Tongue (tissue), 2 donors: ENCODE results near the gene PPP2R2B. TPM values are rescaled to one million over a fixed set of nuclear protein-coding genes. Genes with fewer than 3 reads are reported as not detected.

Experiments
- DNase-seq: peaks from one replicate; pipeline ENCODE4 v3.0.0-alpha.2; 2015
- total RNA-seq: library from RNA; depleted of rRNA; stranded (reverse); fragments of >200 nt; gene quantifications from one replicate; pipeline ENCODE4 v1.2.3, GENCODE V29; 2014

The PPP2R2B gene
- total RNA-seq, 1 donor from 2014 or later = 5.1 TPM

DNA sequence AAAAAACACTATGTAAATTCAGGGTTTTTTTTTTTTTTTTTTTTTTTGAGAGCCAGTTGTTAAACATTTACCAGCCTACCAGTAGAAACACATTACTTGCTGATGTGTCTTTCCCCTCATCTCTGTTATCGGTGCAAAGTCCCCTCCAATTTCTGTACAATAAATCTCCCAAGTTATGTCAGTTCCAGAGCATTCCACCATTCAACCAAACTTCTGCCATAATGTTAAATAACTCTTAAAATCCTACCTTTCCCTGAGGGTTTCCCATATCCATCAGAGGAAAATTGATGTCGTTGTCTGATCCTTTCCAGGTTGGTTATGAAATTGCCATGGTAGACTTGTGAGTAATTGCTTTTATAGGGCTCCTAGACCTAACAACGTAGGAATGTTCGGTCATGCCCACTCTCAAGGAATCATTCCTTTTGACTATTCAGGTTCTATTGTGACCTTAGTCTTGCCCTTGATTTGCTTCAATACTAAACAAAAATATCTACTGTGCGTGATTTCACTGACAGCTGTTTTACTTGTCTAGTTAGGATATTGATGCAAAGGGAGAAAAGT is 5.6 kb upstream of the PPP2R2B start:
- no peak for DNase-seq

DNA sequence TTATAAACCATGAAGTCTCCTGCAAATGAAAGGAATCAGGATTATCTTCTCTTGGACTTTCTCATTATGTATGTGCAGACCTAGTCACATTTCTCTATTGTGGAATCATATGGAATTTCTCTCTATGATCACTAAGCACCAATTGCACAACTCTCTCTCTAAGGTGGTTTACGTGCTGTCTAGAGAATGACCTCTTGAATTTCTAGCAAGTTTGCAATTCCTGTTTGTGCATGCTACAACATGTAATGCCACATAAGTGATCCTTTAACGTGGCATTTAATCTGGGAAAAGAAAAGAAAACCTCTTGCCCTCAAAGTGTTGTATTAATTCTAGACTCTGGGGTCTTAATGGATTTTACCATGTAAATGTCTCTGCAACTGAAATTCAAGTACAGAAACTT is 5.0 kb upstream of the PPP2R2B start:
- DNase-seq = no peak

DNA sequence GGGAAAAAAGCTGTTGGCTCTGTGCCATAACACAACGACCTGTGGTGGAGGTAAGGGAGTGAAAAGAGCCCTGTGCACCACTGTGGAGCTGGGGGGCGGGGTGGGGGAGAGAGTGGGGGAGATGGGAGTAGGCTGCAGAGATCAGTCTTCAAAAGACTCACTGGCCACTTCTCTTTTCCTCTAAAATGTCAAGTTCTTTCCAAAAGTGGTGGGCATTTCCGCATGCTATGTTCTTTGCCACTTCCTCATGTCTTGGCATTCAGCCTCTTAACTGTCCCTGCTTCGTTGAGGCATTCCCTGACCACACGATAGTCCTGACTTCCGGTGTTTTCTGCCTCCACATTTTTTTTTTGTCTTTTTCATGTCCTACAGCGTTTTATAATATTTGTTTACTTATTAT is 2.4 kb upstream of the PPP2R2B start:
- no peak for DNase-seq

DNA sequence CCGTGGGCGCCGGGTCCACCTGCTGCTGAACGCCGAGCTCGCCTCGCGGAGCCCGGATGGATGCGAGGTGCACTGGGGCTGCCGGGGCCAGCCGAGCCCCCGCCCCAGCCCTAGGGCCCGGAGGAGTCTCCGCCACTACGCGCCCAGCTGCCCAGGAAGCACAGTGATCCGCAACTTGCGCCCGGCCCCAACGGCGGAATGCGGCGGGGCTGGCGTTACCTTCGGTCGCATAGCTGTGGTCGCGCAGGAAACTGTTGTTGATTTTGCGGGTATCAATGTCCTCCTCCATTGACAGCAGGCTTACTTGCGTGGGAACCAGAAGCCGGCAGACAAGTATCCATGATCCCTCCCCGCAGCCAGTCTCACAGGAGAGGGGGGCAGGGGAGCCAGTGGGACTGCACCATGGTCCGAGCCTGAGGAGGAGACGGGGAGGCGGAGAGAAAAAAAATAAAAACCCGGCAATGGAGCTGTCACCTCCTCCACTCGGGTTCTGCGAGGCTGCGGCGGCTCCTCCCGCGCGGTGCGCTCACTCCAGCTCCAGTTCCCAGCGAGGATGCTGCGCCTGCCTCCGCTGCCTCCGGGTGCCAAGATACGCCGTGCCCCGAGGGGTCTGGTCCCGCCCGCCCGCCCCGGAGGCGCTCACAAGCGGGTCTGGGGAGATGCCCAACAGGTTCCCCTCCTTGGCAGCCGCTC is 628 bp downstream of the PPP2R2B start:
- DNase-seq = peak; percentile 27

DNA sequence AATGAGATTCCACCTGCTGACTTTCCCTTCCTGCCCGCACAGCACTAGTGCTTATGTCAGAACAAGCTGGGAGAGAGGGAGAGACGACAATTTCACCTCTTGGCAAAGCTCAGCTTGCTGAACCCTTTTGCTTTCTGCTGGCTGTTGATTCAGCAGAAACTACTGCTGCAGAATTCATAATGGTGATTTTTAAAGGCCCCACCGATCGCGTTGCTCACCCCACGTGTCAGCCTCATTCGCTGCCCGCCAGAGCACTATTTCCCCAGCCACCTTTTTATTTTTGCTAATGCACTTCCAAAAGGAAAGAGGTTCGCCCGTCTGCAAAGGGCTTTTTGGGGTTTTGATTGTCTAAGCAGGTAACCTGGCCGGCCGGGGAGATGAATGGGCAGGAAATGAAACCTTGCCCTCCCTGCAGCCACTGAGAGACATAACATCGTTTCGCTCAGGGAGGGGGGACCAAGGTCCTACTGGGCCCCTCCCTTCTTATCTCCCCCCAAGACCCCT is 1.3 kb downstream of the PPP2R2B start:
- DNase-seq = no peak

DNA sequence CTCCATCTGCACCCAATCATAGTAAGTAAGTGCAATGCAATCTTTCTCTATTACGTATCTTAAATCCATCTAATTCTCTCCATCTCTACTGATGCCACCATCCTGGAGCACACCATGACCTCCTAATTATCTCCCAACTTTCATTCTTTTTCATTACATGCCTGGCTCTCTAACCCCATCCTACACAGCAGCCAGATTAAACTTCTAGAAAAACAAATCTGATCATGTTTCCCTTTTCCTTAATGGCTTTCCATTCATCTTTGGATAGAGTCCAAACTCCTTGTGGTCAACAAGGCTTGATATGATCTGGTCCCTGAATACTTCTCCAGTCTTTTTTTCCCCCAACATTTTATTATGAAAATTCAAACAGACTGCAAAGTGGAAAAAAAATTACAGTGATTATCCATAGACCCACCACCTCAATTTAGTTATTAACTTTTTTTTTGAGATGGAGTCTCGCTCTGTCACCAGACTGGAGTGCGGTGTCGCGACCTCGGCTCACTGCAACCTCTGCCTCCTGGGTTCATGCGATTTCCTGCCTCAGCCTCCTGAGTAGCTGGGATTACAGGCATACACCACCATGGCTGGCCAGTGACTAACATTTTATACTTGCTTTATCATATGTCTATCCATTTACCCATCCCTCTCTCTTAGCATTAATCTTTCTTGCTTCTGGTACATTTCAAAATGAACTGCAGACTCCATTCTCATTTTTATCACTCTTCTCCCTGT is 5.2 kb downstream of the PPP2R2B start:
- DNase-seq = no peak

DNA sequence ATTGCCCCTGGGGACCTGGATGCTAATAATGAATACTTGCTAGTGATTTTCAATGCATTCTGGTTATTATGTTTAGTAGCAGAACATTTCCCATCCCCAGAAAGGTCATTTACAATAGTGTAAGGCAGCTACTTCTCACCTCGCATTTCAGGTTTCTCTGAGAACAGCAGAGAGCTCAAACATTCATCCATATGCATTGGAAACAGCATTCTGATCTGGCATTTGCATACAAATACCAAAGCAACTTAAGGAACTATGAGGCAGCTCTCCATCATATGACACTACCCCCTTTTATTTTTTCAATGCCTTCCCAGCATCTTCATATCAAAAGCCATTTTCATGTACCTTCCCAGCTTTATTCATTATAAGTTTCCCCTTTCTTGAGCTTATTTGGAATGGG is 6.4 kb downstream of the PPP2R2B start:
- DNase-seq = no peak

DNA sequence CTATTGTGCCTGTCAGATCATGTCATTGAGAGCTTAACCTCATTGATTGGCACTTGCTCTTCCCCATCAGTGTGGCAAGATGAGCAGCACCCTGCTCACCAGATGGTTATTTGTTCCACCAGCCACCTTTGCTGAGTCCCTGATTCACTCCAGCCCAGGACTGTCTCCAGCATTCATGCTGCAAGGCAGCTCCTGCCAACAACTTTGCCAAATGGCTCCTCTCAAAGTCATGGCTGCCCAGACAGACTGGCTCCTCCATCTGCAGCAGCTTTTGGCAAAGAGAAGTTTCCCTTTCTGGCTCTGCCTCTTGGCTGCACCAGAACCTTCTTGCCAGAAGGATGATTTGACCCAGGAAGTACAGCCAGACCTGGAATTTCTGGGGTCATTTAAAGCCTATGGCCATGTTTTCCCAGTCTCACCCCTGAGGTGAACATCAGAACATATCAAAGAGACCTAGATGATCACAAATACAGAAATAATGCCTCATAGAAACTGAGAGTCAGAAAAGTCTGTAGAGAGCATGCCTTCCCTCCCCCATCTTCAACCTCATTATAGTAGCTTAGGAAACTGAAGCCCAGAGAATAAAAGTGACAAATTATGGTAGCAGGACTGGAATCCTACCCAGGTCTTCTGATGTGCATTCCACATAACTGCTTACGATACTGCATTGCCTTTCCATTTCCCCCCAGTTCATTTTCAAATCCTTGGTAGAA is 10.4 kb downstream of the PPP2R2B start:
- no peak for DNase-seq

DNA sequence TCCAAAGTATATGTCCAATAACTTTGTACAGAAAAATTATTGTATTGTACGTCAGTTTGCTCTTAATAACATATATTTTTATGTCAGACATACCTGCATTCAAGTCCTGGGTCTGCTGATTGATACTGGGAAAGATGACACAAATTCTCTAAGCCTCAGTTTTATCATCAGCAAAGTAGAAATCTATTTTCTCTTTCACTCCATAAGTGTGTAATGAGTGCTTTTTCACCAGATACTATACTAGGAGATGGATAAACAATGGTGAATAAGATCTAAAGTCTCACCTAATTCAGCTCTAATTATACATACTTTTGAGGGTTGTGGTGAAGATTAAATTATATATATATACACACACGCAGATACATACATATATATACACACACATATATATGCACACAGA is 12.3 kb downstream of the PPP2R2B start:
- DNase-seq = no peak

DNA sequence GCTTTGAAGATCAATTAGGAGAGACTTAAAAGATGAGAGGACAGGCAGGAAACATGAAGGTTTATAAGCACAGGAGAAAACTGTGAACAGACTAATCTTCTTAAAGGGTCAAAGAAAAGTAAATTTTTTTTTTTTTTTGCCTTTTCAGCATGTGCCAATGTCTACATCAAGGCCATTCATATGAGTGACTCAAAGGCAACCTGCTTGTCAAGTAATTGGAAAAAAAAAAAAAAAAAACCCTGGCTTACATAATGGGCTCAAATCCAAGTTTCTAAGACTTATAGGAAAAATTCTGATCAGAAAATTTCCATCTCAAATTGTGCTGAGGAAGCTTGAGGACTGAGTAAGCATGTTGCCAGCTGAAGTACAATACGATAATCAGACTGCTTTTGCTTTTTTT is 15.9 kb downstream of the PPP2R2B start:
- no peak for DNase-seq

DNA sequence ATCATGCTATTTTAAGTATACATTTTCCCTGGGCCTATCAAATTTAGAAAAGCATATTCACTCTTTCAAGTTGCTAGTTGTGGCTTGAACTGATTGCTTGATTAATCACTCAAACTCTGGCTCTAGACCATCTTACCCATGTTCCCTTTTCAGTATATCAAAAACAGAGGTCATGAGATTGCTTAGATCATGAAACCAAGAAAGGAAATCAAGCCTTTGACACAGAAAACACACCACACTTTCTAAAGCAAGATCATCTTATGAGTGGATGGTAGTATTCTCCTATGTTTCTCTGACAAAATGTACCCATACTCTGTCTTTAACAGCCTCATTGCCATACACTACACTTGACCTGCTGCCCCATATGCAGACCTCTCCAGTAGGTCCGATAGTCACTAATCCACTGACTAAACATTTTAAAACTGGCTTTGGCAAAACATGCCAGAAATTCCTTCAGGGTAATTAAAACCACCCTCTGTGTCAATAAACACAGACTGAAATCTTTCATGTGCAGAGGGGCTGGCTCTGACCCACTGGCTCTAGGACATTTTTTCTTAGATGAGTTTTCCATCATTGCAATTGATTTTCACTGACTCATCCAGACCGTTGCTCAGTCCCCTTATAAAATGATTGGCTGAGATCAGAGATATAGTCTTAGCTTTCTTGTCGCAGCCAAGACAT is 18.2 kb downstream of the PPP2R2B start:
- DNase-seq = no peak

DNA sequence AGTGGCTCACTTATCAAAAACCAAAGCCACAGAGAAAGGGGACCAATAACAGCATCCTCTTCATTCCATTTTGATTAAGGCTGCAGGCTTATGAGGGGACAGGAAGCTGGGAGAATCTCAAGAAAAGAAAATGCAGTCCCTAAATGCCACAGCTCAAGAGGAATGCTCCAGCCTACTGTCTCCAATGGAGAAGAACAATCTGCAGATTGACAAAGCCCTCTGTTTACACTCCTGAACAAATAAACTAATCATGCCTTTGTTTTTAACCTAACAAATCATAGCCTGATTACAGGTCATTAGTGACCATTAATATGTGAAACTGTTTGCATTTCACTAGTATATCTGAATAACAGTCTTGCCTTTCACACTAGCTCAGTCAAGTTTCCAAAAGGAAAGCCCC is 26.5 kb downstream of the PPP2R2B start:
- no peak for DNase-seq

DNA sequence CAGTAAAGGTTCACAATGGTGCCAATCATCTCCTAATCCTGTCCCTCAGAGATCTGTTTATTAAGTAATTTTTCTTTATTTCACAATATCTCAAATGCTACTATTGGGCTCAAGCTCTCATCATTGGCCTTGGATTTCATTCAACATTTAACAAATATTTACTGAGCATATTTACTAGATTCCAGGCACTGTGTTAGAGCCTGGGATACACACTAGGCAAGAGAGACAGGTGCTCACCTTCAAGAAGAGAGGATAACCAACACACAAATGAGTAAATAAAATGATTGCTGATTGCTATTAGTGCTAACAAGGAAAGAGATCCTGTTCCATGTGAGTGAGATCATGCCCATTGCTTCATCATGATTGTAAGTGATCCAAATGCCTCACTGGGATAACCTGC is 27.4 kb downstream of the PPP2R2B start:
- DNase-seq = no peak

DNA sequence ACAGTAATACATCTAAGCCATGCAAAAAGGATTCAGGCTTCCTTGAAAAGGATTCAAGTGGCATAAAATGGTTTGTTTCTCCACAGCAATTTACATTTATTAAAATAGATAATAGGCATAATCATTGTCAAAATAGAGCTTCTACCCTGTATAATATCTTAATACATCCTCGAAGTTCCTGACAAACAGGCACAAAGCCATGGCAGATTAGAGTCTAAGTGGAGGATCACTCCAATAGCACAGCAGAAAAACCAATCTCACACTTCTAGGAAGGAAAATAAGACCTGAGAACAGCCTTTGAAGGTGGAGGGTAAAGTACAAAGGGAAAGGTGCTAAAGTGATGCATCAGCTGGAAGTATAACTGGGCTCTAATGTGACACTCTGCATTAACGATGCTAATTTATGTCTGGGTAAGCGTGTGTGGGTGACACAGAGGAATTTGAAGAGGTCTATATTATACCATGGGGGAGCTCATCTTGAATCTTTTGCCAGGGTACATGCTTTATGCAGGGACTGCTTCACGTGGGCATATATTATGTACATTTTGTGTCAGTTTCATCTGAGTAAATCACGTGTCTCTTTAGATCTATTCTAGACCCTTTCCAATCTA is 28.8 kb downstream of the PPP2R2B start:
- DNase-seq = no peak

DNA sequence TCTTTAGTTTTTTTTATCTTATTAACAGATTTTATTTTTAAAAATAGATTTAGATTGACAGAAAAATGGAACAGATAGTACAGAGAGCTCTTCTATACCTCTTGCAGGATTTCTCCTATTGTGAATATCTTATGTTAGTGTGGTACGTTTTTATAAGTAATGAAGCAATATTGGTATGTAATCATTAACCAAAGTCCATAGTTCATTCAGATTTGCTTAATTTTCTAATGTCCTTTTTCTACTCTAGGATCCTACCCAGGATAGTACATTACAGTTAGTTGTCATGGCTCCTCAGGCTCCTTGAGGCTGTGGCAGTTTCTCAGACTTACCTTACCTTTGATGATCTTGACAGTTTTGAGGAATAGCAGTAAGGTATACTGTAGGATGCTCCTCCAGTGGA is 30.4 kb downstream of the PPP2R2B start:
- DNase-seq = no peak

DNA sequence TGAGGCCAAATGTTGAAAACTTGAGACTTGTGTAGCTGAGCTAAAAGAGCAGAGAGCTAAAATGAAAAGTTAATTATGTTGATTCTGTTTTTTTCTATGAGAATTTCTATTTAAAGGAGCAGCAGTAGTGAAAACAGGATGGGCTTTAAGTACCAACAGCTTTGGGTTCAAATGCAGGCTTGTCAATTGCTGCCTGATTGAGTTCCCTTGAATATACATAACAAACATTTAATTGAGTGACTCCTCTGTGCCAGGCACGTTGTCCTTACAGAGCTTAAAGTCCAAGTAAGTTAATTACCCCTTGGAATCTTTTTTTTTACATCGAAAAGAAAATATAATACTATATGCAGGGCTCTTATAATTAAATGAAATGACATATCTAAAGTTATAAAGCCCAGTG is 38.5 kb downstream of the PPP2R2B start:
- DNase-seq = no peak

DNA sequence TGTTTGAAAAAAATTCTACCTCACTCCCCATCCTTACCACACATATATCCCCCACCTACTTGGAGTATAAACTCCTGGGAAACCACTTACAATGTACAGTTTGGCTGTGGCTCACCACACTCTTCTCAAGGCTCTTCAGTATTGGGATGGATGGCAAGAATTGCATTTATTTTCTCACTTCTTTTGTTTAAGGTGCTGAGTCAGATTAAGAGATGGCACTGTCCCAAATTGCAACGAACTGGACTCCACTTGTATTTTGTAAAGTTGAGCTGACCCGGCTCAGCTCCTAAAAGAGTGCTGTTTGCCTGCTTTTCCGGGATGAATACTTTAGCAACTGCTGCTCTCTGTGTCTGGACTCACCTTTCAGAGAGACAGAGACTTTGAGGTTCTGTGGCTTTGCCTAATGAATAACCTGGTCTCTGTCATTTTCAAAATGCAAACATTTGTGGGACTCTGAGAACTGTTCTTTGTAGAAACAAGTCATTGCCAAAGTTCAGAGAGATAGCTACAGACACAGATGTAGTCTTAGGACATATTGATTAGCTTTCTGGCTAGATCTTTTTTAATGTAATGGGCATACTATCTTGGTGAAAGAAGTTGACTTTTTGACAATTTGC is 42.2 kb downstream of the PPP2R2B start:
- DNase-seq = no peak

DNA sequence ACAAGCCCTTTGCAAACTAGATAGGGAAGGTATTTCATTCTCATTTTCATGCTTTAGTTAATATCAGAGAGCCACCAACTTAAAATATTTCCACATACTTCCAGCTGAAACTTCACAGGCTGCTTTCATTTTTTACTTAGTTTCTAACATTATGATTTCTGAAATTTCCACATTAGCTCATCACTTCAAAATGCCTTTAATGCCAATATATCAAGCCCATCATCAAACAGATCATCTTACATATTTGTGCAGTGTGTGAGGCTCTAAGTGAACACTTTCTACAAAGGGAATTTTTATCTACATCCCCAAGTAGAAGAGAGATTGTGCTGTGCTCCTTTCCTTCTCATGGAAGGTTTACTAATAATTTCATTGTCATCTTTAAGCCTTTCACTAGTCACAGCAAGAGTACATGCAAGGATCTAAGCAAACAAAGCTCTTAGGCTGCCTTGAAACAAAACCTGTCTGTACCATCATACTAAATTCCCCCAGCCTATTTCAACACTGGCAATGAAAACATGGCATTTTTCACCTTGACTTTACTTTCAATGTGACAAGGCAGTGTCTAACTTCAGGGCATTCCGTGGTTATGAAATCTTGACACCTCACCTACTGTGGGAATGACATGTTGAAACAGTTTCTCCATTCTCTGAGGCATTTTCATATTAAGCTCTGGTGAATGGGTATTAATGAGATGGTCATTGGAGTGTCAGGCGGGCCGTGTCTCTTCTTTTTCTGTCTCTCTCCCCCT is 45.4 kb downstream of the PPP2R2B start:
- no peak for DNase-seq

DNA sequence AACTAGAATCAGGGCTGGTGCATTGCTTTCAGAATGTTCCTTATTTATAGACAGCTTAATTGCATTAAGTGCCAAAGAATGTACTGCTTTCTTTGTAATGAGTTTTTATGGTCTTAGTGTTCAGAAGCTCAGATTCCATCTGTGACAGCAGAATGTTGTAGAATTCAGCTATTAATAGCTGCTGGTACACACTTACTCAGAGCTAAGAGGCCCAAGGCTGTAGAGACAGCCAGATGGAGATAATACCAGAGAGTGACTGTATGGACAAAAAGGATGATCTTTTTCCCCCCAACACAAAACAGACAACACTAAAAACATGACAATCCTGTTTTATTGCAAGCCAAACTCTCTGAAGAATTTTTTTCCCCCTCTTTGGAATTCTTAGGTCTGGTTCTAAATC is 50.2 kb downstream of the PPP2R2B start:
- no peak for DNase-seq

DNA sequence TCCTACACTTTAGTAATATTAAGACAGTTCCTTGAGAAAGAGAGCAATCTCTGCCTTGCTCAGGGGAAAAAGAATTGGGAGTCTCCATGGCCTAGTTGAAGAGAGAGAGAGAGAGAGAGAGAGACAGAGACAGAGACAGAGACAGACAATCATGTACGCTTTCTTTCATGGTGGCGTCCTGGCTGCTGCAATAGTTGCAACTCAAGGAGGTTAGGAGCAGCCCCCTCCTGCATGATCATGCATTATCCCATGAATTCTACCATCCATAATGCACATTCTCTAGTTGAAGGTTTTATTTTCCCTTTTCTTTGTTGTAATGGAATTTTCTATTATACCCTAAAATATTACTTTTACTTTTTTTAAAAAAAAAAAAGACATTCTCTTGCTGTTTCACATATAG is 50.7 kb downstream of the PPP2R2B start:
- DNase-seq = no peak

DNA sequence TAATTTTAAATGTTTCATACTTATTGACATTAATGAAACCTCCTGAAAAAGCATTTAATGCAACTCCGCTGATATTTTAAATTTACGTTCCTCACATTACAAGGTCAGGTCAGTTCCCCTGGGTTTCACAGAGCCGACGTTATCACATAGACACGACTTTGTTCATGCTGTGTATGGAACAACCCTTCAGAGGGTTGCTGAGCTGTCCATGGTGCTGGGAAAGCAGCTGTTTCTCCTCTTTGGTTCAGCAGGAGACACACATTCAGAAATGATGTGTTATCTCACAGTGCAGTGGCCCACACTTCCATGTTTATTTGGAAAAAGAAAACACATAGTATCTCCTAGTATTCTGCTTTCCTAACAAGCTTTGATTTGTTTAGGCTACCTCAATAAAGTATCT is 53.5 kb downstream of the PPP2R2B start:
- DNase-seq = peak; percentile 65
